Central memory CD8-positive, alpha-beta T cell (primary cell): ENCODE data around the gene PFKFB4.
A peak's percentile ranks its signal among the peaks of the same experiment; 100 is the strongest.

Experiments
- ATAC-seq: fragments of 150-1000 bp; cut with Tn5 transposase; replicated peaks from 2 replicates; pipeline ENCODE4 v1.10.0; 2022; ENCODE audit warnings: mild to moderate bottlenecking, moderate FRiP score, moderate number of reproducible peaks; ENCODE audit not compliant: poor library complexity, severe bottlenecking; ENCODE audit errors: extremely low read depth
- DNase-seq, 2 donors: peaks; one replicate each; pipeline ENCODE4 v3.0.0; 2021; ENCODE audit warnings: low spot score in 2 of 2
- H3K27ac Mint-ChIP-seq: one replicate; pipeline ENCODE4 v1.8.0; 2022; ENCODE audit warnings: low read depth, mild to moderate bottlenecking, moderate library complexity, mixed read lengths
- H3K27me3 Mint-ChIP-seq: one replicate; pipeline ENCODE4 v1.8.0; 2022; ENCODE audit warnings: mixed read lengths
- H3K36me3 Mint-ChIP-seq: one replicate; pipeline ENCODE4 v1.8.0; 2022; ENCODE audit warnings: mild to moderate bottlenecking, moderate library complexity, mixed read lengths; ENCODE audit not compliant: insufficient read depth
- H3K4me1 Mint-ChIP-seq: one replicate; pipeline ENCODE4 v1.8.0; 2022; ENCODE audit warnings: mixed read lengths
- H3K4me3 Mint-ChIP-seq: one replicate; pipeline ENCODE4 v1.8.0; 2022; ENCODE audit warnings: mild to moderate bottlenecking, moderate library complexity, mixed read lengths
- H3K9me3 Mint-ChIP-seq: one replicate; pipeline ENCODE4 v1.8.0; 2022; ENCODE audit warnings: mixed read lengths

PFKFB4 gene

GRCh38 chr3:48563382-48563918 lies 6.8 kb upstream of the PFKFB4 start, which contains the start of gene UCN2:
Gene UCN2 (minus strand): TSS chr3:48563781. CDS start chr3:48563124, 657 bp downstream.
- Mint-ChIP-seq H3K27ac (peak within 1 kb of the TSS; percentile 32), H3K4me1 (peaks cover 21% of the 10 kb centered on the region), H3K4me3 (no peak within 1 kb of the TSS), H3K9me3 (no peaks in the 10 kb centered on the region), H3K36me3 (no peaks in the 10 kb centered on the region), H3K27me3 (peaks cover 10% of the 10 kb centered on the region)
- ATAC-seq (no peak), DNase-seq (no peak)

GRCh38 chr3:48562367-48563095 lies 5.9 kb upstream of the PFKFB4 start:
- DNase-seq (no peak), ATAC-seq (no peak)
- Mint-ChIP-seq H3K36me3 (peaks cover 2% of the 10 kb centered on the region), H3K9me3 (no peaks in the 10 kb centered on the region), H3K4me1 (peaks cover 28% of the 10 kb centered on the region), H3K4me3 (no peak overlapping the region), H3K27ac (peak overlapping the region; percentile 16), H3K27me3 (peaks cover 10% of the 10 kb centered on the region)

GRCh38 chr3:48561045-48561736 lies 4.6 kb upstream of the PFKFB4 start:
- H3K4me3 Mint-ChIP-seq: no peak overlapping the region
- no peak for DNase-seq
- no peaks in the 10 kb centered on the region for H3K9me3 Mint-ChIP-seq
- peaks cover 38% of the 10 kb centered on the region for H3K4me1 Mint-ChIP-seq
- ATAC-seq: no peak
- H3K36me3 Mint-ChIP-seq: peaks cover 8% of the 10 kb centered on the region
- H3K27ac Mint-ChIP-seq: no peak overlapping the region
- H3K27me3 Mint-ChIP-seq: peaks cover 10% of the 10 kb centered on the region

- no peak for DNase-seq
- Mint-ChIP-seq H3K27me3 (peaks cover 10% of the 10 kb centered on the region), H3K4me1 (peaks cover 38% of the 10 kb centered on the region), H3K27ac (no peak overlapping the region), H3K9me3 (no peaks in the 10 kb centered on the region), H3K4me3 (no peak overlapping the region), H3K36me3 (peaks cover 8% of the 10 kb centered on the region)
- no peak for ATAC-seq
Observed at GRCh38 chr3:48560648-48561018, 4.0 kb upstream of the PFKFB4 start.

GRCh38 chr3:48558493-48559134 lies 2.0 kb upstream of the PFKFB4 start:
- Mint-ChIP-seq H3K27ac (peak overlapping the region; percentile 71), H3K27me3 (peaks cover 10% of the 10 kb centered on the region), H3K36me3 (peaks cover 8% of the 10 kb centered on the region), H3K9me3 (no peaks in the 10 kb centered on the region), H3K4me3 (peak overlapping the region; percentile 87), H3K4me1 (peaks cover 38% of the 10 kb centered on the region)
- no peak for ATAC-seq
- no peak for DNase-seq

DNA sequence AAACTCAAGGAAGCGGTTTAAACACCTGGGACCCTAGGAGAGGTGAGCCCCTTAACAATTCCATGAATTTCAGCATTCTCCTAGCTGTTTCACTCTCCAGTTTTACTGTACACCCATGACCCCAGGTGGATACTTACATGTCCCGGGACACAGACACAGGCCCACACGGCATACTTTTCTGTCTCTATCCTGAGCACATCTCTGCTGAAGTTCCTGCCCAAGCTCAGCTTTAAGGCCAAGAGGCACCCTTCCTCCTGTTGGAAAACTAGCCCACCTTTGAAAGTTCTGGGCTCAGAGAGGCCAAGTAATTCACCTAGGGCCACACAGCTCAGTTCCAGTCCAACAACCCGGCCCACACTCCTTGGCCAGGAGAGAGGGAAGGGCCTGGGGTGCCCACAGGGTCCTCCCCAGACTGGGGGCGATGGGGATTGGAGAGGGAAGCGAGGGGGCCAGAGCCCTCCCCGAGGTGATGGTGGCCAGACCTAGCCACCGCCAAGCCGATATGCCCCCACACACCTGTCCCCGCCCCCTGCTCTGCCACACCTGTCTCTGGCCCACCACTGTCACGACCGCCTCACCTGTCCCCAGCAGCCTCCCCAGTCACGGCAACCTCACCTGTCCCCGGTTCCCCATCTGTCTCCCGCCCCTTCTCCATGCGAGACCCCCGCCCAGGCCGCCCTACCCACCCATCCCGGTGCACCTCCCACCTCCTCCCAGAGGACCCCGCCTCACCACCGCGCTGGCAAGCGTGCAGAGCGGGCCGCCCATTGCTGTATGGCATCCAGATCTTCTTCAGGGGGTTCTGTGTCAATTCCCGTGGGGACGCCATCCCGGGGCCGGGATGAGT lies 431 bp downstream of the PFKFB4 start:
- peak overlapping the region; percentile 88 for H3K27ac Mint-ChIP-seq
- DNase-seq (no peak), ATAC-seq (no peak)
- H3K36me3 Mint-ChIP-seq: peaks cover 8% of the 10 kb centered on the region
- no peaks in the 10 kb centered on the region for H3K9me3 Mint-ChIP-seq
- H3K4me1 Mint-ChIP-seq: peaks cover 32% of the 10 kb centered on the region
- peak overlapping the region; percentile 87 for H3K4me3 Mint-ChIP-seq
- H3K27me3 Mint-ChIP-seq: peaks cover 10% of the 10 kb centered on the region

GRCh38 chr3:48555231-48555948 lies 1.2 kb downstream of the PFKFB4 start:
- no peaks in the 10 kb centered on the region for H3K9me3 Mint-ChIP-seq
- peaks cover 32% of the 10 kb centered on the region for H3K4me1 Mint-ChIP-seq
- ATAC-seq: no peak
- H3K36me3 Mint-ChIP-seq: peaks cover 10% of the 10 kb centered on the region
- DNase-seq: no peak
- no peak overlapping the region for H3K27ac Mint-ChIP-seq
- peak overlapping the region; percentile 87 for H3K4me3 Mint-ChIP-seq
- peaks cover 10% of the 10 kb centered on the region for H3K27me3 Mint-ChIP-seq

DNA sequence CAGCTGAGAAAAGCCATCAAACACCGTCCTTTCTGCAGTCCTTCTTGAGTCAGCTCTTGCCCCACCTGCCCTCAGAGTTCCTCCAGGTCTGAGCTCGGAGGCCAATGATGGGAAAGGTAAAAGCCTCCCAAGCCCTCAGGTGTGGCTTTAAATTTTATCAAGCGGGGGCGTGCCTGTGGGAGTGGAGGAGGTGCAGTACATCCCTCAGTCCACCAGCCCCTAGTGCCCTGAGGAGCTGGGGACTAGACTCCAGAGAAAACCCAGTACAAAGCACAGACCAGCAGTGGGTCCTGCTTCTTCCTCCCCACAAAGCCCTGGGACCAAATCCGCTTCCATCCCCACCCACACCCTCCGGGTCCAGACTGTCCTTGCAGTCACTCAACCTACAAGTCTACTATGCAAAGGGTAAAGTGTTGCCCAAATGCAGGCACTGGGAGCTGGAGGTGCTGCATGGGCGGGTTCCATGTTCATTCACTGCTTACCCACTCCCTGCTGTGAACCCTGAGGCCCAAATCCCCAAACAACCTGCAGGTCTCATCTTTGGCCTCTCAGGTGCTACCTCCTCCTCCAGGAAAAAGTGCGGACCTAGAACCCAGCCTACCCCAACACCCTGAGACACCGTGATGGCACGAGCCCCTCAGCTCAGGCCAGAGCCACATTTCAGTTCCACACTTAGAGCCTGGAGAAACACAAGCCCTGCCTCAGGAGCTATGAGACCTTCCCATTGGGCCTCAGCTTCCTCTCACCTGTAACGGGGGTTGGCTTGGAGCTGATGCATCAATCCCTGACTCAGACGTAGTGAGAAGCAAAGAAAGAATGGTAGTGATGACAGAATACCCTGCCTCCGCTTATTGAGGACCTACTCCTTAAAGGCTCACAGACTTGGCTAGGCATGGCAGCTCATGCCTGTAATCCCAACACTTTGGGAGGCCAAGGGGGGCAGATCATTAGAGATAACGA lies 2.4 kb downstream of the PFKFB4 start:
- no peak overlapping the region for H3K4me3 Mint-ChIP-seq

GRCh38 chr3:48553361-48553760 lies 3.2 kb downstream of the PFKFB4 start:
- Mint-ChIP-seq H3K36me3 (peaks cover 10% of the 10 kb centered on the region), H3K4me1 (peaks cover 20% of the 10 kb centered on the region), H3K27me3 (no peaks in the 10 kb centered on the region), H3K4me3 (no peak overlapping the region), H3K9me3 (no peaks in the 10 kb centered on the region), H3K27ac (no peak overlapping the region)
- ATAC-seq (no peak), DNase-seq (no peak)

More for the DNA sequence above, 2.4 kb downstream of the PFKFB4 start:
- H3K27ac Mint-ChIP-seq: no peak overlapping the region
- ATAC-seq (no peak), DNase-seq (no peak)
- peaks cover 10% of the 10 kb centered on the region for H3K36me3 Mint-ChIP-seq
- H3K9me3 Mint-ChIP-seq: no peaks in the 10 kb centered on the region
- H3K27me3 Mint-ChIP-seq: no peaks in the 10 kb centered on the region
- H3K4me1 Mint-ChIP-seq: peaks cover 21% of the 10 kb centered on the region

GRCh38 chr3:48552111-48552951 lies 4.3 kb downstream of the PFKFB4 start:
- no peaks in the 10 kb centered on the region for H3K27me3 Mint-ChIP-seq
- no peak overlapping the region for H3K4me3 Mint-ChIP-seq
- peaks cover 8% of the 10 kb centered on the region for H3K36me3 Mint-ChIP-seq
- H3K27ac Mint-ChIP-seq: no peak overlapping the region
- ATAC-seq (no peak), DNase-seq (no peak)
- peaks cover 14% of the 10 kb centered on the region for H3K4me1 Mint-ChIP-seq
- no peaks in the 10 kb centered on the region for H3K9me3 Mint-ChIP-seq
